Activated B cell treated with CpG ODN at 0.5 μM for 24 hours (primary cell): ENCODE results near the gene KIF21B. TPM values are rescaled to one million over a fixed set of nuclear protein-coding genes. Genes with fewer than 3 reads are reported as not detected.

Experiments used
- ATAC-seq: fragments of 200-7000 bp; cut with Tn5 transposase; one replicate; pipeline ENCODE4 v1.10.0; 2021; ENCODE audit warnings: low read depth, mild to moderate bottlenecking, moderate library complexity
- CTCF ChIA-PET: fragments of 350-600 bp; sonication (Branson Sonifier 250); formaldehyde crosslinking; loops from one replicate; lab custom pipeline; 2021; ENCODE audit warnings: antibody characterized with exemption; lab: Charles Lee
- POLR2A ChIA-PET: fragments of 350-600 bp; sonication (Branson Sonifier 250); formaldehyde crosslinking; loops from one replicate; lab custom pipeline; 2021; ENCODE audit warnings: antibody characterized with exemption; lab: Charles Lee
- DNase-seq: peaks from one replicate; pipeline ENCODE4 v3.0.0; 2022
- H3K27ac Mint-ChIP-seq: one replicate; pipeline ENCODE4 v1.8.0; 2020; ENCODE audit warnings: mixed read lengths
- H3K27me3 Mint-ChIP-seq: one replicate; pipeline ENCODE4 v1.8.0; 2021; ENCODE audit warnings: mixed read lengths
- H3K36me3 Mint-ChIP-seq: one replicate; pipeline ENCODE4 v1.8.0; 2021; ENCODE audit warnings: low read depth, mixed read lengths
- H3K4me1 Mint-ChIP-seq: one replicate; pipeline ENCODE4 v1.8.0; 2021; ENCODE audit warnings: mixed read lengths
- H3K4me3 Mint-ChIP-seq: one replicate; pipeline ENCODE4 v1.8.0; 2020; ENCODE audit warnings: mild to moderate bottlenecking, mixed read lengths
- H3K9me3 Mint-ChIP-seq: one replicate; pipeline ENCODE4 v1.8.0; 2020; ENCODE audit warnings: mixed read lengths
- CTCF ChIP-seq: fragments of 200-600 bp; IDR thresholded peaks from one replicate; pipeline ENCODE4 v1.8.0; 2022; ENCODE audit warnings: antibody characterized with exemption, mild to moderate bottlenecking
- intact Hi-C: fragments of 100-400 bp; cut with micrococcal nuclease; formaldehyde crosslinking; loops from one replicate; pipeline ENCODE4 v1.15.1; 2024
- total RNA-seq: library from RNA; stranded (reverse); gene quantifications from 2 replicates; pipeline ENCODE4 v1.2.3, GENCODE V29; 2022

KIF21B gene
- total RNA-seq, 1 donor from 2014 or later: 31.8 TPM

GRCh38 chr1:200960236-200960947, 63.1 kb downstream of the KIF21B start:
- intact Hi-C loops: no loop called here
- H3K27me3 Mint-ChIP-seq: peaks cover 3% of the 10 kb centered on the region
- no peaks in the 10 kb centered on the region for H3K36me3 Mint-ChIP-seq
- ATAC-seq (no peak), DNase-seq (no peak)
- no peaks in the 10 kb centered on the region for H3K9me3 Mint-ChIP-seq
- ChIA-PET POLR2A (interaction anchor here (0.7 kb wide), 1 partner anchor 9 kb away, joined by 3 read pairs; no protein-coding TSS in a partner anchor), CTCF (interaction anchor here (0.7 to 1.0 kb wide), 2 partner anchors 12 to 54 kb away, joined by 4 read pairs; no protein-coding TSS in a partner anchor)
- TF ChIP-seq CTCF: no peak
- H3K4me3 Mint-ChIP-seq: no peak overlapping the region
- H3K27ac Mint-ChIP-seq: no peak overlapping the region
- peaks cover 10% of the 10 kb centered on the region for H3K4me1 Mint-ChIP-seq

- no peak for TF ChIP-seq CTCF
- H3K4me3 Mint-ChIP-seq: no peak overlapping the region
- no peak for ATAC-seq
- intact Hi-C loops: no loop called here
- CTCF ChIA-PET: no interaction called here
- POLR2A ChIA-PET: no interaction called here
- H3K27ac Mint-ChIP-seq: no peak overlapping the region
- DNase-seq: no peak
- H3K4me1 Mint-ChIP-seq: peaks cover 10% of the 10 kb centered on the region
- H3K9me3 Mint-ChIP-seq: no peaks in the 10 kb centered on the region
- H3K27me3 Mint-ChIP-seq: peaks cover 4% of the 10 kb centered on the region
- H3K36me3 Mint-ChIP-seq: no peaks in the 10 kb centered on the region
Measured at GRCh38 chr1:200959411-200959921, 64.0 kb downstream of the KIF21B start.

GRCh38 chr1:200958597-200958996, 64.9 kb downstream of the KIF21B start:
- no peaks in the 10 kb centered on the region for H3K9me3 Mint-ChIP-seq
- DNase-seq (no peak), ATAC-seq (no peak)
- H3K36me3 Mint-ChIP-seq: no peaks in the 10 kb centered on the region
- H3K4me3 Mint-ChIP-seq: no peak overlapping the region
- ChIA-PET CTCF (no interaction called here), POLR2A (no interaction called here)
- H3K4me1 Mint-ChIP-seq: peaks cover 10% of the 10 kb centered on the region
- intact Hi-C loops: no loop called here
- no peak for TF ChIP-seq CTCF
- H3K27ac Mint-ChIP-seq: no peak overlapping the region
- H3K27me3 Mint-ChIP-seq: peaks cover 8% of the 10 kb centered on the region

- H3K4me3 Mint-ChIP-seq: no peak overlapping the region
- no peaks in the 10 kb centered on the region for H3K4me1 Mint-ChIP-seq
- H3K36me3 Mint-ChIP-seq: no peaks in the 10 kb centered on the region
- no peak overlapping the region for H3K27ac Mint-ChIP-seq
- ATAC-seq: no peak
- DNase-seq: no peak
- TF ChIP-seq CTCF: no peak
- peaks cover 5% of the 10 kb centered on the region for H3K27me3 Mint-ChIP-seq
- POLR2A ChIA-PET: no interaction called here
- no peaks in the 10 kb centered on the region for H3K9me3 Mint-ChIP-seq
- intact Hi-C loops: no loop called here
- CTCF ChIA-PET: no interaction called here
Measured at GRCh38 chr1:200954434-200954833, 69.1 kb downstream of the KIF21B start.

GRCh38 chr1:200951016-200951415, 72.5 kb downstream of the KIF21B start:
- H3K9me3 Mint-ChIP-seq: peaks cover 7% of the 10 kb centered on the region
- no peaks in the 10 kb centered on the region for H3K4me1 Mint-ChIP-seq
- TF ChIP-seq CTCF: no peak
- ChIA-PET POLR2A (interaction anchor here (0.6 kb wide), 1 partner anchor 10 kb away, joined by 3 read pairs; no protein-coding TSS in a partner anchor), CTCF (no interaction called here)
- no peaks in the 10 kb centered on the region for H3K36me3 Mint-ChIP-seq
- no peak overlapping the region for H3K4me3 Mint-ChIP-seq
- H3K27ac Mint-ChIP-seq: no peak overlapping the region
- H3K27me3 Mint-ChIP-seq: peaks cover 13% of the 10 kb centered on the region
- intact Hi-C loops: no loop called here
- ATAC-seq (no peak), DNase-seq (no peak)
